PFSK-1 (cell line): ENCODE results near the gene KCNQ5.

Experiments used
- POLR2AphosphoS5 ChIP-seq: IDR thresholded peaks from 2 replicates; pipeline ENCODE4 v1.6.1; 2012; ENCODE audit warnings: low read depth, mild to moderate bottlenecking, control low read depth, low read length, moderate library complexity
- REST ChIP-seq, 2 experiments: IDR thresholded peaks; 2 replicates each; pipeline versions ENCODE4 v1.6.1 to v1.8.0; 2011 to 2012; ENCODE audit warnings: low read depth in 2 of 2, low read length in 2 of 2, control low read depth in 1 of 2, inconsistent platforms in 1 of 2, mild to moderate bottlenecking in 1 of 2, moderate library complexity in 1 of 2; ENCODE audit not compliant: insufficient read depth in 1 of 2

GRCh38 chr6:72579865-72580264 lies 42.0 kb upstream of the KCNQ5 start:
- TF ChIP-seq REST (IDR thresholded peaks at IDR 0.05; ENCODE audit: insufficient read depth in 1 of 2, low read depth in 2 of 2, low read length in 2 of 2) (no peak), POLR2AphosphoS5 (no peak)
